ENCODE data around the gene MYRFL.
"Not testable (repeated sequence)": the region's sequence is repeated elsewhere in the genome, so short reads cannot be mapped to it uniquely, and the experiment has no call there.

The MYRFL gene

DNA sequence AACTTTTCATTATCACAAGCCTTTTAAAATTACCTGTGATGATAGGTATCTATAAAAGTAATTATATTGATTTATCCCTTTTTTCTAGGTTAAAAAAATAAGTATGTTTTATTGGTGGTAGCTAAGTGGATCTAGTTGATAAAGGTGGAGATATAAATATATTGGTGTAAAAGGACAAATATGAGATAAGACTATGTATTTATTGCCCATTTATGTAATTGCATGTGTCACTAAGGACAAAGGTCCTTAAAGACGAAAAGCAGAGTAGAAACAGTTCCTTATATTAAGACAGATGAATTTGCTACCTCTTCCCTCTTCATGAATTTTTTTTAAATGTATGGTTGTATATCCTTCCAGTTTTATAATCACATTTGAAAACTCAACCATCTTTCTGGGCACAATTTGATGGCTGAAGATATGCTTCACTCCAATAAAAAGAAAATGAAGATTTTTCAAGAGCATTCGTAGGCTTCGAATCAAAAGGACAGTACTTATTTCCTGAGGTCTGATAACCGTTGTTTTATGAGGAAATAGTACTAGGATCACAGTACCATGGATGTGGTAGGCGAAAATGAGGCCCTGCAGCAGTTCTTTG, at the start of gene MYRFL:
Gene MYRFL, plus strand, starts transcription at position 262 of the 595 bp plus-strand sequence. Its CDS starts 291 bp downstream, at position 553.
- no peak for DNase-seq

DNA sequence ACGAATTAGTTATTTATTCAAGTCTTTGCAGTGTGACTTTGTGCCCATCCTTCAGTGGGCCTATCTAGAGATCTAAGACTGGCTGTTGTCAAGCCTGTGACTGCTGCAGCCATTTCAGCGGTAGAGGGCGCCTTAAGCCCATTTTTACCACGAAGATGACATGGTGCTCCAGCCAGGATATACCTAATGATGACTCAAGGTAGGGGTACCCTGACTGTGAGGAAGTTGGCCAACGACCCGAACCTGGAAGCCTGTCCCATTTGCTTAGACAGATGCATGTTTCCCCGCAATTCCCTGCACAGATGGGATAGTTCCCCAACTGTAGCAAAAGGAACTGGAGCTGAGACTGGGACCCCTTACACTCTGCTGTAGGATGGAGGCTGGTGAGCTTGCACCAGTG, 45.1 kb upstream of the MYRFL start:
- peak; percentile 74 for DNase-seq

DNA sequence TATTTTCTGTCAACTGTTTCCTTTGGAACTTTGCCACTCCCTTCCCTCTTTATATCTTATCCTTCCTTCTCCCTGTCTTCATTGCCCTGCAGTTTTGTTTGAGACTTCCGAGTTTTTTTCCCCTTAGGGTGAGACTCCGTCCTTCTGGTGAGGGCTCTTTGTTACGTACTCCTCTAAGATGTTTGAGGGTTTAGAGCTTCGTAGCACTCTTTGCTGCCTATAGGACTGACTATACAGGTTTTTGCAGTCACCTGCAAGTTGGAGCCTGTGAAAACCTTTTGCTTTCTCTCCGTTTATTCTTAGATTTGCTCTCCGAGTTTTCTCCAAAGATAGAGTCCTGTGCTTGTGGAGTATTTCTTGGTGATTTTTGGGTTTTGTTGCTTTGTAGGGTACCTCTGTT, 41.7 kb upstream of the MYRFL start:
- no peak for DNase-seq

DNA sequence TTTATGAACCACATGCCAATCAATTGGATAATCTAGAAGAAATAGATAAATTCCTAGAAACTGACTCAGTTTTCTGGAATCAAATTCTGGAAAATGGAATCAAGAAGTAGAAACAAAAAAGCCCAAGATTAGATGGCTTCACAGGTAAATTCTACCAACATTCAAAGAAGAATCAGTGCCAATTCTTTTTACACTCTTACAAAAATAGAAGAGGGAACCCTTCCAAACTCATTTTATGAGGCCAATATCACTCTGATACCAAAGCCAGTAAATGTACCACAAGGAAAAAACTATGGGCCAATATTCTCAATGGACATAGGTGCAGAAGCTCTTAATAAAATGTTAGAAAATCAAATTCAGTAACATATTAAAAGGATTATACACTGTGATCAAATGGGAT, 35.7 kb upstream of the MYRFL start:
- no peak for DNase-seq

DNA sequence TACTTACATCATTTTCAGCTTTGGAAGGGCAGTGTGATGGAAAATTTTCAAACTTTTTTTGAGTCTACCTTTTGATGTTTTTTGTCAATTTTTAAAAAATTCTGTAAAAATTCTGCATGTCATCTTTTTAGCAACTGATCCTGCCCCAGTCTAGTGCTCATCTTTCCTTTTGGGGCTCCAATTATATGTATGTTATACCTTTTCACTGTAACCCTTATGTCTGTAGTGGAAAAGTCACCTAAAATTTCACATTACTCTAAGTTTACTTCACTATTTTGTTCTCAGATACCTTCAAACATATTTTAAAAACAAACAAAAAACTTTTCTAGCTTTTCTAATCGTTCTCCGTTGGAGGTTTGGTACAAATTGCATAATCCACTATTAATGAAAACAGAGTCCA, 32.5 kb upstream of the MYRFL start:
- no peak for DNase-seq

DNA sequence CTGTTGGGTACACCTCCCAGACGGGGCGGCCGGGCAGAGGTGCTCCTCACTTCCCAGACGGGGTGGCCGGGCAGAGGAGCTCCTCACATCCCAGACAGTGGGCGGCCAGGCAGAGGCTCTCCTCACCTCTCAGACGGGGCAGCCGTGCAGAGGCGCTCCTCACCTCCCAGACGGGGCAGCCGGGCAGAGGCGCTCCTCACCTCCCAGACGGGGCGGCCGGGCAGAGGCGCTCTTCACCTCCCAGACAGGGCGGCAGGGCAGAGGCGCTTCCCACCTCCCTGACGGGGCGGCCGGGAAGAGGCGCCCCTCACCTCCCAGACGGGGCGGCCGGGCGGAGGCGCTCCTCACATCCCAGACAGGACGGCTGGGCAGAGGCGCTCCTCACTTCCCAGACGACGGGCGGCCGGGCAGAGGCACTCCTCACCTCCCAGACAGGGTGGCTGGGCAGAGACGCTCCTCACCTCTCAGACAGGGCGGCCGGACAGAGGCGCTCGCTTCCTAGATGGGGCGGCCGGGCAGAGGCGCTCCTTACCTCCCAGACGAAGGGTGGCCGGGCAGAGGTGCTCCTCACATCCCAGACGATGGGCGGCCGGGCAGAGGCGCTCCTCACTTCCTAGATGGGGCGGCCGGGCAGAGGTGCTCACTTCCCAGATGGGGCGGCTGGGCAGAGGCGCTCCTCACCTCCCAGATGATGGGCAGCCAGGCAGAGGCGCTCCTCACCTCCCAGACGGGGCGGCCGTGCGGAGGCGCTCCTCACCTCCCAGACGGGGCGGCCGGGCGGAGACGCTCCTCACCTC, 17.7 kb upstream of the MYRFL start:
- not testable (repeated sequence) for DNase-seq

DNA sequence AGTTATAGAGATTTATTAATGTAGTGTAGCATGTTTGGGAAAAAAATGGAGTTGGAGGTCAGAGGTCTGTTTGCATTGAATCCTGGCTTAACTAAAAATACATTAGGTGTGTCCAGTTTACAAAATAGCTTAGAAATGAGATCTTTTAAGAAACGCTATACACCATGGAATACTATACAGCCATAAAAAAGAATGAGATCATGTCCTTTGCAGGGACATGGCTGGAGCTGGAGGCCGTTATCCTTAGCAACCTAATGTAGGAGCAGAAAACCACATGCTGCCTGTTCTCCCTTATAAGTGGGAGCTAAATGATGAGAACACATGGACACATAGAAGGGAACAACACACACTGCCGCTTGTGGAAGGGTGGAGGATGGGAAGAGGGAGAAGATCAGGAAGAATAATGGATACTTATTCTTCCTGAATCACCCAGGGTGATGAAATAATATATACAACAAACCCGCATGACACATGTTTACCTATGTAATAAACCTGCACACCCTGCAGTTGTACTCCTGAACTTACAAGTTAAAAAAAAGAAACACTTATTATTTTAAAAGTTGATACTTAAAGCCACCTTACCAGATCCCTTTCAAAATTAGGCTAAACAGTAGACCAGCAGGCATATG, 14.0 kb upstream of the MYRFL start:
- DNase-seq, result no peak

DNA sequence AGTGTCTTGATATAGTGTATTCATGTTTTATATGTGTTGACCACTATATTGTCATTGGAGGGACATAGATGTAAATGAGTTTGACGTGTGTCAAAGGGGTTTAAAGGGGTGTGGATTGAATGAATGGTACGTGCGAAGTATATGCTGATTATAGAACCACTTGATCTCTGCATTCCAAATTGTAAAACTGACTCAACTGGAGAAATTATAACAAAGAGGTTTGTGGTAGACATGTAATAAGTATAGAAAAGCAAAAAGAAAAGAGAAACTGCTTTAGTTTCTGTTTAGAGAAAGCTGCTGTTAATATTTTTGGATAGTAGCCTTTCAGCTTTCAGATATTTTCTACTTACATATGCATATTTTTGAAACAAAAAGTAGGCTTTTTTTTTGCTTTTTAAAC, 8.9 kb upstream of the MYRFL start:
- no peak for DNase-seq

DNA sequence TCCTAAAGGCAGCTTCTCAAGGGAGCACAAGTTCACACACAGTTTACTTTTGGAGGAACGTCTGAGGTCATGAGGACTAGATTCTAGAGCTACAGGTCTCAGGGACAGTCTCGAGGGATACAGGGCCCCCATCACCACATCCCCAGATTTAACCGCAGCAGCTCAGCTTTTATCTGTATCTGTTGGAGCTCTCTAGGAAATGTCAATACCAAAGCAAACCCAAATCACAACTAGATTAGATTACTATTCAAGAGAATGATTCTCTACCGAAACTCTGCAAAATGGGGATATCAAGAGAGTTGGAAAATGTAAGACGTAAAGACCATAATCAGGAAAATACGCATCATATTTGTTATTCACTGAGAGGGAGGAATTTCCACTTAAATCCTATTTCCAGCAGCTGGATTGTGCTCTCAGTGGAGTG, 4.0 kb upstream of the MYRFL start:
- DNase-seq, result no peak

DNA sequence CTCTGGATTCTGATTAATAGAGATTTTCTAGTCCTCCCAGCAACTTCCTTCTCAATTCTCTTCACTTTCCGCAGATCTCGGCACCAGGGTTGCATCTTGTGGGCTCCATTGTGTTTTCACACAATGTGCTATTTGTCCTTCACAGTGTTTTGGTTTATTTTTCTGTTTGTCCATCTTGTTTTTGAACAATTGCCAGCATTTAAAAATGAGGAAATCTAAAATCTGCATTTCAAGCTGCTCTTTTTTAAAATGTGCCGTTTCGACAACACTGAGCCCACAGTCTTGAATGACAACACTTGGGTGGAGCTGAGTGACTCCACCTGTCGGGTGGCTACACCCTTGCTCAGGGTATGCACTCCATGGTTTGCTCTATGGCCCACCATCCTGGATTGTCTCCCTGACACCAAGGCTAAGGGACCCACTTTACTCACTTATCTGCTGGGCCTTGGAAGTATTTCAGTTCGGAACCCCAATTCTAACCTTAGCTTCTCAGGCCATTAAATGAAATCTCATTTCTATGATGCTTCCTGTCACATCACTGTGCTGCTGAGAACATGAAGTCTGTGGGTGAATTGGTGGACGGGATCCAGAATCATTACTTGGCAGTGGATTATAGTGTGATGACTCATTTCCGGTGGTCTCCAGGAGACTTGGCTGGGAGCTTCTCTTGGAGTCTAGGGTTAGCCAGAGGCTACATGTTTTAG, 3.4 kb upstream of the MYRFL start:
- no peak for DNase-seq

DNA sequence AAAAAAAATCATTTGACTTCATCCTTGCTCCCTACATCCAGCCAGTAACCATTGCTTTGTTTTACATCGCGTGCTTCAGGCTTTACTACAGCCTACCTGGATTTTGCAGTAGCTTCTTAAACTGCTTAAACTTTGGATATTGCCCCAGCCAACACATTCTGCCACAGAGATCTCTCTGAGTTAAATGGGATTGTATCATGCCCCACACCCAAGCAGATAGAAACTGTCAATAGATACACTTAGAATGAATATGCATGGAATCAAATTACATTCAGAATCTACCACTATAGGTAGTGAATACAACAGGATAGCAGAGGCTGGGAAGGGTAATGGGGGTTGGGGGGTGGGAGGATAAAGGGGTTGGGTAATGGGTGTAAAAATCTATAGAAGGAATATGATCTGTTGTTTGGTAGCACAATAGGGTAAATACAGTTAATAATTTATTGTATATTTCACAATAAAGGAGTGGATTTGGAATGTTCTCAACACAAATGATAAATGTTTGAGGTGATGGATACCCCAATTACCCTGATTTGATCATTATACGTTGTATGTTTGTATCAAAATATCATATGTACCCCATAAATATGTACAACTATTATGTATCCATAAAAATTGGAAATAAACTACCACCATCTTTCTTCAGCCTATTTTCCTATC, 2.7 kb upstream of the MYRFL start:
- DNase-seq, result no peak

DNA sequence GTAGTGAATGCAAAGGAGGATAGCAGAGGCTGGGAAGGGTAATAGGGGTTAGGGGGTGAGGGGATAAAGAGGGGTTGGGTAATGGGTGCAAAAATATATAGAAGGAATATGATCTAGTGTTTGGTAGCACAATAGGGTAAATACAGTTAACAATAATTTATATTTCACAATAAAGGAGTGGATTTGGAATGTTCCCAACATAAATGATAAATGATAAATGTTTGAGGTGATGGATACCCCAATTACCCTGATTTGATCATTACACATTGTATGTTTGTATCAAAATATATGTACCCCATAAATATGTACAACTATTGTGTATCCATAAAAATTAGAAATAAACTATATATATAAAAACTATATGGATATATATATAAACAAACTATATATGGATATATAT, 999 bp upstream of the MYRFL start:
- no peak for DNase-seq

DNA sequence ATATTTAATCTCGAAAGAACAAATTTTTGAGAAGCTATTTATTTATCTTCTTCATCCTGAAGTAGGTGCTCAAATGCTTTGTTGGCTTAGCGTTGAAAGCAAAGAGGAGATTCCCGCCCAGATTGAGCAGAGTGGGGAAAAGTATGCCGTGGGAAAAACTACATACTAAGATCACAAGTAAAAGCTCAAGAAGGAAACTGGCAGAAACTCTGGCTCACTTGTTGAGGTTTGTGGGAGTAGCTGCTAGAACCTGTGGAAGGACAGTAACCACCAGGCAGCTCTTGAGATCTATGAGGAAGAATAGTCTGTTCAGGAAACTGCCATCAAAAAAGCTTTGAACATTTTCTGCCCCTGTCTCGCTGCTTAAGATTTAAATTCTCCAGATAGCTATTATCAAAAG, 3.9 kb downstream of the MYRFL start:
- no peak for DNase-seq

DNA sequence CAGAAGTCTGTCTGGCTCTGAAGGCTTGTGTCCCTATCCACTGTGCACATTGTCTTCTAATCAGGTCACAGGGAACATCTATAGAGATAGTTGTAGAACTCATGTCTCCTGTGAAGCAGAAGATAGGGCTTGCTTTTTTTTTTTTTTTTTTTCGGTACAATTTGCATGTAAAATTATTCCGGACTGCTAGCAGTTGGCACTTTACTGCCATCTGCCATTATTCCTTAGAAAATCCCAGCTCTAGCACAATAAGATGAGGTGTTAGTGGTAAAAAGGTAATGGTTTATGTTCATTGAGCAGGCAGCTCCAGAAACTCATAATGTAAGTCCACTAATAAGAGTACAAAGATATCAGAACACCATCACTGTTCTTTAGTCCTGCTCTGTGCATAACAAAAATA, 8.7 kb downstream of the MYRFL start:
- DNase-seq, result no peak

DNA sequence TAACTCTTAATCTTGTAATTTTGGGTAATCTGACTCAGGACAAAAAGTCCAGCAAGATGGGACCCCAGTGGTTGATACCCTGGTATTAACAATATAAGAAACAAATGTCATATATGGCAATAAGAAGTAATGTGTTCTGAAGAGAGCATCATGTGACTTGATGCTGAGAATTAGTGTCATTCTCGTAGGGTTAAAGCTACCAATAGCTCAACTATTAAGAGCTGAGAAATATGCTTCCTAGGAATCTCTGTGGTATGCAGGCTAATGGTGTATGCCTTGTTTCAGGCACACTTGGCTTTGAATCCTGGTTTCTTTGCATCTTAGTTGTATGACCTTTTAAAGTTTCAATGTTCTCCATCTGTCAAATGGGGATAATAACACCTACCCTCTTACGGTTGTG, 9.1 kb downstream of the MYRFL start:
- no peak for DNase-seq

DNA sequence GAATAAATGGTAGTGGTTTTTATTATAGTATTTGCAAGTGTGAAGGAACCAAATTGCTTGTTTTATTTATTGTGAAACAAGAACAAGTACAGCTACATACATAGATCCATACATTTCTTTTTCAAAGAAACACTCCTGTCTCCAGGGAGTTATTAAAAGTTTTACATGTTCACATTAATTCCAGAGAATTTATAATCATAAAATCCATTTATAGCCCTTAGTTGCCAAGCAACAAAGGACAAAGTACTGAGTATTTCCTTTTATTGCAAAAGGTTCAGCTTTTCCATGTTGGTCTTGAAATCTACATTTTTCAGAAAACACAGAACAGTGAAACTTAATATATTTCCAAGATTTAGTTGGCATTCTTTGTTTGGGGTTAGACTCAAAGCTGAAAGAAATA, 9.5 kb downstream of the MYRFL start:
- no peak for DNase-seq

DNA sequence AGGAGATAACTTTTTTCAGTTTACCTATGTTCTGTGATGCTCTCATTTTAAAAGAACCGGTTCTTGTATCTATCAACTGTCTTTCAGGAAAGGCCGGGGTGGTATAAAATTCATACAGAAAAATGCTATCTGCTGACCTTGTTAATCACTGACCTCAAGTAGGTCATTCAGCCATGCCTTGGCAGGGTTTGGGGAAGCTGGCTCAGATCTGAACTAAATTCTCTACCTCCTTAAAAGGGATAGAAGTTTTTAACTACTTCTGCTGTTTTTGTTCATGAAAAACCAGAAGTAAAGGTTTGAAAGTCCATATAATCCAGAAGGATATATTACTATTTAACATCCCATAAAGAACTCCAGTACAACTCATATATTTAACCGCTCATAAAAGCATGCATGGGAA, 10.1 kb downstream of the MYRFL start:
- DNase-seq, result no peak

DNA sequence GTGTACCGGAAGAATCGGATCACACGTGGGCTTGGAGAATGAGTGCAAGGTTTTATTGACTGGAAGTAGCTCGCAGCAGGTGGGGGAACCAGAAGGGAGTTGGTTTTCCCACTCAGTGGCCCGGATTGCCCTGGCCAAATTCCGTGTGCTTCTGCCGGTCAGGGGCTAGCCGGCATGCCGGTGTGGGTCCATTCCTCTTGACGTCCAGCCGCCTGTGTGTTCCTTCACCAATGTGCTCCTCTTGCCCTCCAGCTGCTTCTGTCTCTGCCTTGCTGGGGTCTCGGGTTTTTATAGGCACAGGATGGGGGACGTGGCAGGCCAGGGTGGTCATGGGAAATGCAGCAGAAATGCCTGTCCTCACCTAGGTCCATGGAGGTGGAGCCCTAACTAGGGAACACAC, 11.0 kb downstream of the MYRFL start:
- DNase-seq, result no peak

DNA sequence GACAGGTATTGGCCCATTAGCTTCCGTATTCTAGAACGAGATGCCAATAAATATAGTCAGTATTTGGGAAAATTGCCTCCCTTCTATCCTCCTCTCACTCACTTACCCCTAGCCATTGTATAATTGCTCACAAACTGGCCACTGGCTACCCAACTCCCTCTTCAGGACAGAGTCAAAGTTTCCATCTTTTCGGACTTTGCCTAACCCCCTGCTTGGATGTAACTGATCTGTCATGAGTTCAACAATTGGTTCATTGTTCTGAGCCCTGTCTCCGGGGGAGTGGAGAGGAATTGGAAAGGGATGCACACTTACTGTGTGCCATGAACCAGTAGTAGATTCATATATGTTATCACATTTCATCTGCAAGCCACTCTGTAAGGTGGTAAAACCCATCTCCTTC, 12.2 kb downstream of the MYRFL start:
- no peak for DNase-seq

DNA sequence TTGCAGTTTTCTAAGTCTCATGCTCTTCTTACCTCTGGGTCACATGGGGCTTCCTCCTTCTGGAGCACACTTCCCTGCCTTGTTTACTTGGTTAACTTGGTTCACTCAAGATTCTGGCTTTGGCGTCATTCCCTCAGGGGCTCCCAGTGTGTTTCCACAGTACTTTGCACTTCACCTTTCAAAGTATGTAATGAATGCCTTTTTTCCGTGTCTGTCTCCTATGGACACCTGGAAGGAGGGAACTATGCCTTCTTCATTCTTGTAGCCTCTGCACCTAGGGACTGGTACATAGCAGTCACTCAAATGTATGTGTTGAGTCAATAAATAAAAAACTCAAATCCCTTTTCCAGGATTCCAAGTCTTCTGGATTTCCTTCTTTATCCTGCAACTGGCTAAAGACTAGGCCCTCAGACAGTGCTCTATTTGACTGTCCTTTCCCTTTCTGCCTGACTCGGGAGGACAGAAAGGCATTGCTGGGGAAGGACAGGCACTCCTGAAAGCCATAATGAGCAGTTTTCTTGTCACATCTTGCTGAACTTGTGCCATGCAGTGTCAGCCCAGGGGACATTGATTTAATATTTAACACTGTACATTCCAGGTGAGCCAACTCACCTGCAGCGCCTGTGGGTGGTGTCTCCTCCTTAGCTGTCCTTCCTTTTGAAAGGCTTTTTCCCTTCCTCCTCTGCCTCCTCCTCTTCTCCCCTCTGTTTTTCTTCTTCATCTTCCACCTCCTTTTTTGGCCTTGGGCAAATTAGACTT, 12.8 kb downstream of the MYRFL start:
- DNase-seq, result no peak

DNA sequence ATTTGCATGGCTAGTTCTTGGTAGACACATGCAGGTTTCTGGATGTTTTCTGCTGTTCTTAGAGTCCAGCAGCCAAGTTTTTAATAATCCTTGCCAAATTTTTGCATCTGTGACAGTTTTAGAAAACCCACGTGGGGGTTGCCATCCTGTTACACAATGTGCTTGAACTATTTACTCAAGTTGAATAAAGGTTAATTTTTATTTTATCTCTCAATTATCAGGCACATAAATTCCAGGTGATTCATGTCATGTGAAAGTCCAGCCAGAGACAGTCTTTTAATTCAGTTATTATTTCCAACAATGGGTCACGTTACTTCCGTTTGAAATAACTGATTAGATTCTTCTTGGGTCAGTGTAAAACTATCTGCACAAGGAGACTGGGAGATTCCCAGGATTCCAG, 15.7 kb downstream of the MYRFL start:
- DNase-seq, result no peak

DNA sequence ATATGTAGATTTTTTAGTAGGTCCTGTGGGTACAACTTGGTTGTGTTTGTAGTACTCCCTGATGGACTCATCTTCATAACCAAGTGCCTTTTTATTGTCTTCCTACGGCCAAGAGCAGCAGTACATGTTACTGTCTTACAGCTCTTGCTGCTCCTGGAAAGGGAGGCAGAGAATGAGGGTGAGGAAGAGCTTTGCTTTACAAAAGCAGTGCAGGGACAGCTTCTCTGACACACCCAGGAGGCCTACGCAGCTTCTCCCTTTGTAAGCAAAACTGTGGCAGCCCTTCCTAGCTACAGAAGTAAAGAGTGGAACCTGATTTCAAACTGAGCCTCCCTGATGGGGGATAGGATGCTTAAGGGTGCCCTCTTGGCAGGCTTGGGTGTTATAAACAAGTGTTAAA, 18.6 kb downstream of the MYRFL start:
- no peak for DNase-seq
